Activated CD8-positive, alpha-beta T cell treated with anti-CD3 and anti-CD28 coated beads for 36 hours (primary cell): ENCODE results near the gene SGMS1. TPM values are rescaled to one million over a fixed set of nuclear protein-coding genes. Genes with fewer than 3 reads are reported as not detected.

Experiments
- ATAC-seq: fragments of 200-7000 bp; cut with Tn5 transposase; one replicate; pipeline ENCODE4 v1.10.0; 2021; ENCODE audit warnings: mild to moderate bottlenecking, moderate library complexity
- CTCF ChIA-PET: fragments of 350-600 bp; sonication (Branson Sonifier 250); formaldehyde crosslinking; loops from one replicate; lab custom pipeline; 2021; ENCODE audit warnings: antibody characterized with exemption; lab: Charles Lee
- POLR2A ChIA-PET: fragments of 350-600 bp; sonication (Branson Sonifier 250); formaldehyde crosslinking; loops from one replicate; lab custom pipeline; 2021; ENCODE audit warnings: antibody characterized with exemption; lab: Charles Lee
- DNase-seq: peaks from one replicate; pipeline ENCODE4 v3.0.0-alpha.2; 2020
- H3K27ac Mint-ChIP-seq: one replicate; pipeline ENCODE4 v1.8.0; 2021; ENCODE audit warnings: mild to moderate bottlenecking, mixed read lengths
- H3K27me3 Mint-ChIP-seq: one replicate; pipeline ENCODE4 v1.8.0; 2021; ENCODE audit warnings: mixed read lengths
- H3K36me3 Mint-ChIP-seq: one replicate; pipeline ENCODE4 v1.8.0; 2021; ENCODE audit warnings: low read depth, mixed read lengths
- H3K4me1 Mint-ChIP-seq: one replicate; pipeline ENCODE4 v1.8.0; 2021; ENCODE audit warnings: low read depth, mixed read lengths
- H3K4me3 Mint-ChIP-seq: one replicate; pipeline ENCODE4 v1.8.0; 2021; ENCODE audit warnings: mild to moderate bottlenecking, moderate library complexity, mixed read lengths
- H3K9me3 Mint-ChIP-seq: one replicate; pipeline ENCODE4 v1.8.0; 2021; ENCODE audit warnings: mixed read lengths
- intact Hi-C: fragments of 100-400 bp; cut with micrococcal nuclease; formaldehyde crosslinking; loops from one replicate; pipeline ENCODE4 v1.10.0; 2022
- total RNA-seq, 2 experiments: library from RNA; stranded (reverse); gene quantifications; one replicate each; pipeline ENCODE4 v1.2.3, GENCODE V29; 2021
- TF ChIP-seq, protein P1 (sequence below): fragments of 200-600 bp; IDR thresholded peaks from one replicate; pipeline ENCODE4 v1.8.0; 2022; ENCODE audit warnings: antibody characterized with exemption, mild to moderate bottlenecking

Gene SGMS1
- total RNA-seq, 2 experiments from 2014 or later = 9.0 to 10.6 TPM

DNA sequence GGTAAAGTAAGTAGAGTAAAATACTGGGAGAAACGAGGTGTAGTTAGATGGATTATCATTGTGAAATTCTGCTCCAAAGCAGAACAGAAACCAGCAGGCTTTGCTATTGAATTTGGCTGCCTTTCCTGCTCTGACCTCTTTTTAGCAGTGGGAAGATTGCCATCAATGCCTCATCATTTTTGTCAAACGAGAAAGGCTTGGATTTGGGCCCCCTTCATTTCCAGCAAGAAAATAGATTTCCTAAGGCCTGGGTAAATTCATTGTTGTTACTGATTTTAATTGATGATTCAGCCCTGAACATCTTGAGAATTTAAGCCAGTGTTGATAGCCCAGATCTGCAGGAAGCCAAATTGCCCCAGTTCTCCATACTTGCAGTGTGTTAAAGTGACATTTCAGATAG lies 337.2 kb downstream of the SGMS1 start:
- peaks cover 15% of the 10 kb centered on the region for H3K27me3 Mint-ChIP-seq
- DNase-seq (no peak), ATAC-seq (no peak)
- no peak overlapping the region for H3K4me3 Mint-ChIP-seq
- TF ChIP-seq, protein P1, sequence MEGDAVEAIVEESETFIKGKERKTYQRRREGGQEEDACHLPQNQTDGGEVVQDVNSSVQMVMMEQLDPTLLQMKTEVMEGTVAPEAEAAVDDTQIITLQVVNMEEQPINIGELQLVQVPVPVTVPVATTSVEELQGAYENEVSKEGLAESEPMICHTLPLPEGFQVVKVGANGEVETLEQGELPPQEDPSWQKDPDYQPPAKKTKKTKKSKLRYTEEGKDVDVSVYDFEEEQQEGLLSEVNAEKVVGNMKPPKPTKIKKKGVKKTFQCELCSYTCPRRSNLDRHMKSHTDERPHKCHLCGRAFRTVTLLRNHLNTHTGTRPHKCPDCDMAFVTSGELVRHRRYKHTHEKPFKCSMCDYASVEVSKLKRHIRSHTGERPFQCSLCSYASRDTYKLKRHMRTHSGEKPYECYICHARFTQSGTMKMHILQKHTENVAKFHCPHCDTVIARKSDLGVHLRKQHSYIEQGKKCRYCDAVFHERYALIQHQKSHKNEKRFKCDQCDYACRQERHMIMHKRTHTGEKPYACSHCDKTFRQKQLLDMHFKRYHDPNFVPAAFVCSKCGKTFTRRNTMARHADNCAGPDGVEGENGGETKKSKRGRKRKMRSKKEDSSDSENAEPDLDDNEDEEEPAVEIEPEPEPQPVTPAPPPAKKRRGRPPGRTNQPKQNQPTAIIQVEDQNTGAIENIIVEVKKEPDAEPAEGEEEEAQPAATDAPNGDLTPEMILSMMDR = no peak
- no peaks in the 10 kb centered on the region for H3K4me1 Mint-ChIP-seq
- CTCF ChIA-PET = interaction anchor here (1.6 kb wide), 1 partner anchor 11 kb away, joined by 3 read pairs; no protein-coding TSS in a partner anchor
- intact Hi-C loops = no loop called here
- no peaks in the 10 kb centered on the region for H3K9me3 Mint-ChIP-seq
- no peaks in the 10 kb centered on the region for H3K36me3 Mint-ChIP-seq
- H3K27ac Mint-ChIP-seq = no peak overlapping the region
- POLR2A ChIA-PET = no interaction called here

DNA sequence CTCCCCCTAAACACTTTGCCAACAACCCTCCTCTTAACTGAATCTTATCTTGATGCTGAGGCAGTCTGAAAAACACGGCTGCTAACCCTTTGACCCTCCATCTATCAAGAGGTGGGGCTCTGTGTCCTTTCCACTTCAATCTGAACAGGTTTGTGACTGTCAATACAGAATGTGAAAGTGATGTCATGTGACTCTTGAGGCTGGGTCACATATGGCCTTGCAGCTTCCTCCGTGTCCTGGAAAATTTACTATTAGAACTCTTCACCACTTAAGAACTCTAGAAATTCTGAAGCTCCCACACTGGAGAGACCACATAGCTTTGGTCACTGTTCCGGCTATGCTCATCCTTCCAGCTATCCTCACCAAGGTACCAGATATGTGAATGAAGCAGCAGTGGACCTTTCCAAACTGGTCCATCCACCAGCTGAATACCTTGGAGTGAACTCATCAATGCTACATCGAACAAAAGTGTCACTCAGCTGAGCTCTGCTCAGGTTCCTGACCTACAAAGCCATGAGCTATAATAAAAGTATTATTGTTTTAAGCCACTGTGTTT lies 341.7 kb downstream of the SGMS1 start:
- ChIA-PET POLR2A (no interaction called here), CTCF (no interaction called here)
- Mint-ChIP-seq H3K27me3 (peaks cover 22% of the 10 kb centered on the region), H3K36me3 (no peaks in the 10 kb centered on the region), H3K4me1 (no peaks in the 10 kb centered on the region), H3K27ac (no peak overlapping the region), H3K9me3 (no peaks in the 10 kb centered on the region), H3K4me3 (no peak overlapping the region)
- DNase-seq (no peak), ATAC-seq (no peak)
- intact Hi-C loops = no loop called here
- TF ChIP-seq, protein P1 = no peak

DNA sequence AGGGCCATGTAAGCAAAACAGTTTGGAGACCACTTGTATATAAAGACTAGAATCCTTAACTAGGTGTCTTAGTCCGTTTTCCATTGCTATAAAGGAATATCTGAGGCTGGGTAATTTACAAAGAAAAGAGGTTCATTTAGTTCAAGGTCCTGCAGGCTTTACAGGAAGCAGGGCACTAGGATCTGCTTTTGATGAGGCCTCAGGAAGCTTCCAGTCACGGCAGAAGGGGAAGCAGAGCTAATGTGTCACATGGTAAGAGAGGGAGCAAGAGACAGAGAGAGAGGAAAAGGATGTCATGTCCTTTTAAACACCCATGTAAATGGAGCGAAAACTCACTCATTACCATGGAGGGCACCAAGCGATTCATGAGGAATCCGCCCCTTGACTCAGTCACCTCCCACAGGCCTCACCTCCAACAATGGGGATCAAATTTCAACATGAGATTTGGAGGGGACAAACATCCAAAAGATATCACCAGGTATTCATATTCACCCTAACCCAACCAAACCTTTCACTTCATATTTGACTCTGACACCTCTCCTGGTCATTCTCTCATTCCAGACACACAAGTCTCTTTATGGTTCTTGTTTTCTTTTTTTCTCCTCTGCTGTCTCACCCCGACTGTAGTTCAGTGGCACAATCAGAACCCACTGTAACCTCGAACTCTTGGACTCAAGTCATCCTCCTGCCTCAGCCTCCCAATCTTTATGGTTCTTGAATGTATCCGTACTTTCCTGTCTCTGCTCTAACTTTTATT lies 342.4 kb downstream of the SGMS1 start:
- no peak for DNase-seq
- no peaks in the 10 kb centered on the region for H3K36me3 Mint-ChIP-seq
- peaks cover 28% of the 10 kb centered on the region for H3K27me3 Mint-ChIP-seq
- no peaks in the 10 kb centered on the region for H3K4me1 Mint-ChIP-seq
- no peaks in the 10 kb centered on the region for H3K9me3 Mint-ChIP-seq
- H3K4me3 Mint-ChIP-seq = no peak overlapping the region
- TF ChIP-seq, protein P1 = no peak
- H3K27ac Mint-ChIP-seq = no peak overlapping the region
- ATAC-seq = no peak
- ChIA-PET CTCF (no interaction called here), POLR2A (no interaction called here)
- intact Hi-C loops = no loop called here

DNA sequence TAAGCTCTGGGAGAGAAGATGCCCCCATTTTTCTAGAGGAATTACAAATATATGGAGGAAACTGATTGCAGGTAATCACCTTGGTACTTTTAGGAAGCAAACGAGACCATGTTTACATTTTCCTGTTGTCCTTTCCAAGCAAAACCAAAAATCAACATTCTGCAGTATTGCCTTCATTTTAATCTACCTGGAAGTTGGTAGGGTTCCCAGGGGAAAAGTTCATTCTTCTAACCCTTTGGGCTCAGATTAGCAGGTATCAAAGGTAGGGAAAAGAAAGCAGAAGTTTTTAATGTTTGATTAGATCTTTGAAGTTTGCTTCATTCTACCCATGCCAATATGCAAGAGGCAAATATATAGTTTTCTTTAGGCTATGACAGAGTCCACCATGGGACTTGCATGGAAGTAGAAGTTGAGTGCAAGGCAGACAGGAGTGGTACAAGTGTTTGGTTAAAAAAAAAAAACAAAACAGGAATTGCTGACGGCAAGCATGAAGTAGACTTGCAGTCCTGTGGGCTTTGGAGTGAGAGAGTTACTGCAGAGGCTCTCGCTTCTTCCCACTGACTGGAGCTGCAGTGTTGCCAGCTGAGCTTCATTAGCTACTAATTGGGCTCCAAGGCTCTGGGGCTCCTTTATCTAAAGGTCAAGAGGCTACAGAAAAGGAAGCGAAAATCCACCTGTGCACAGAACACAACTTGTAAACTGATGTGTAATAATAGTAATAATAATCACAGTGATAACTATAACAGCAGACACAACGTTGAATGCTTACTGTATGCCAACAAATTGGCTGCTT lies 343.5 kb downstream of the SGMS1 start:
- ATAC-seq (no peak), DNase-seq (no peak)
- Mint-ChIP-seq H3K4me3 (no peak overlapping the region), H3K4me1 (no peaks in the 10 kb centered on the region), H3K36me3 (no peaks in the 10 kb centered on the region), H3K9me3 (no peaks in the 10 kb centered on the region), H3K27me3 (peaks cover 29% of the 10 kb centered on the region), H3K27ac (no peak overlapping the region)
- POLR2A ChIA-PET = no interaction called here
- intact Hi-C loops = no loop called here
- TF ChIP-seq, protein P1 = no peak
- CTCF ChIA-PET = no interaction called here

DNA sequence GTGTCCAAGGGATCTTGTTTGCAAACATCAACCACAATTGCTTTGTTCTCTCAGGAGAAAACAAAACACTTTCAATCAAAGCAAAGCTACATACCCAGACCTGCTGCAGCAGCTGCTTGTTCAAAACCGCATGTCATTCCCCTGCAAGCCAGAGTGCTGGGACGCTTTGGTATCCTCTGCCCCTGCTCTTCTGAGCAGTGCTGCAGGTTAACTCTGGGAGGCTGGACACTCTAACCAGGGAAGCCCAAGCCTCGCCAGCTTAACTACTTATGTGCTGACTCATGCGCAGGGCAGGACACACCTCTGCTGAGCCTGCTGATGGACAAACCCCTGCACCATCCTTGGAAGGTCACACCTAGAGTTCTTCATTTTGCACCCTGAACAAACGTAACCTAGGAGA lies 344.3 kb downstream of the SGMS1 start:
- H3K27ac Mint-ChIP-seq = no peak overlapping the region
- H3K4me3 Mint-ChIP-seq = no peak overlapping the region
- intact Hi-C loops = no loop called here
- ChIA-PET POLR2A (no interaction called here), CTCF (no interaction called here)
- no peaks in the 10 kb centered on the region for H3K4me1 Mint-ChIP-seq
- TF ChIP-seq, protein P1 = no peak
- no peaks in the 10 kb centered on the region for H3K36me3 Mint-ChIP-seq
- H3K9me3 Mint-ChIP-seq = no peaks in the 10 kb centered on the region
- peaks cover 29% of the 10 kb centered on the region for H3K27me3 Mint-ChIP-seq
- DNase-seq = no peak
- no peak for ATAC-seq
